Tibial artery (tissue), 4 donors: ENCODE results near the gene RPL39.
"Not testable (repeated sequence)": the region's sequence is repeated elsewhere in the genome, so short reads cannot be mapped to it uniquely, and the experiment has no call there.

ENCODE experiments used
- DNase-seq, 2 donors: peaks; one replicate each; pipeline ENCODE4 v3.0.0-alpha.2; 2019
- H3K27ac ChIP-seq, 2 donors: fragments of 200-600 bp; sonication (generic) in 1 of 2; 1 replicate in 1 of 2; 2 replicates in 1 of 2; pipeline ENCODE4 v1.5.1; 2018 to 2019; ENCODE audit warnings: mild to moderate bottlenecking in 1 of 2
- H3K27me3 ChIP-seq, 2 donors: fragments of 200-600 bp; sonication (generic) in 1 of 2; one replicate each; pipeline versions ENCODE4 v1.5.1 to v1.6.0; 2016 to 2019
- H3K36me3 ChIP-seq, 3 donors: fragments of 200-600 bp; sonication (generic) in 2 of 3; one replicate each; pipeline ENCODE4 v1.5.1; 2016 to 2019; ENCODE audit warnings: mild to moderate bottlenecking in 2 of 3
- H3K4me1 ChIP-seq, 4 donors: fragments of 200-600 bp; sonication (generic) in 2 of 4; 1 replicate in 3 of 4; 2 replicates in 1 of 4; pipeline ENCODE4 v1.5.1; 2016 to 2019
- H3K4me3 ChIP-seq, 2 donors: fragments of 200-600 bp; sonication (generic) in 1 of 2; 1 replicate in 1 of 2; 2 replicates in 1 of 2; pipeline ENCODE4 v1.5.1; 2018 to 2019; ENCODE audit warnings: mild to moderate bottlenecking in 2 of 2
- H3K9me3 ChIP-seq, 3 donors: fragments of 200-600 bp; sonication (generic) in 1 of 3; one replicate each; pipeline ENCODE4 v1.5.1; 2016 to 2019
- CTCF ChIP-seq, 2 experiments: fragments of 200-600 bp in 1 of 2; fragments of 450-650 bp in 1 of 2; IDR thresholded peaks; one replicate each; pipeline ENCODE4 v1.5.1; 2017 to 2019; ENCODE audit warnings: antibody characterized with exemption in 2 of 2, mild to moderate bottlenecking in 1 of 2, moderate library complexity in 1 of 2
- intact Hi-C: fragments of 100-400 bp; cut with DNase I; formaldehyde crosslinking; loops from one replicate; pipeline ENCODE4 v1.15.0; 2023; ENCODE audit warnings: low total_unique reads

RPL39 gene

GRCh38 chrX:119791437-119792231, at the start of gene RPL39:
TSS of gene RPL39 (minus strand) at chrX:119791630. CDS start at chrX:119791576, 54 bp downstream.
- H3K9me3 ChIP-seq: no peaks in the 10 kb centered on the region
- peak; percentile 78 to 90 for DNase-seq
- H3K27me3 ChIP-seq: no peaks in the 10 kb centered on the region
- H3K4me3 ChIP-seq: peak within 1 kb of the TSS; percentile 70 to 79
- H3K4me1 ChIP-seq: peaks cover 0 to 22% (median 3%) of the 10 kb centered on the region in 4 donors
- peaks cover 0 to 18% (median 14%) of the 10 kb centered on the region in 3 donors for H3K36me3 ChIP-seq
- TF ChIP-seq CTCF (IDR thresholded peaks at IDR 0.05): no peak
- H3K27ac ChIP-seq: peak within 1 kb of the TSS; percentile 90 to 92
- intact Hi-C loops: loop anchor here (5.0 kb wide), 3 partner anchors 61 to 676 kb away; partner anchors contain the start of genes LAMP2 and UPF3B

- intact Hi-C loops: no loop called here
- Histone ChIP-seq H3K4me3 (no peak overlapping the region), H3K27ac (no peak overlapping the region), H3K36me3 (peaks cover 5 to 80% (median 44%) of the 10 kb centered on the region in 3 donors), H3K4me1 (no peaks in the 10 kb centered on the region), H3K9me3 (no peaks in the 10 kb centered on the region), H3K27me3 (no peaks in the 10 kb centered on the region)
- DNase-seq: no peak
- no peak for TF ChIP-seq CTCF (IDR thresholded peaks at IDR 0.05)
Measured at GRCh38 chrX:119833905-119834304, 42.5 kb upstream of the RPL39 start.

- Histone ChIP-seq H3K4me3 (no peak overlapping the region), H3K4me1 (no peaks in the 10 kb centered on the region), H3K36me3 (peaks cover 0 to 38% (median 20%) of the 10 kb centered on the region in 3 donors), H3K27ac (no peak overlapping the region), H3K27me3 (no peaks in the 10 kb centered on the region), H3K9me3 (no peaks in the 10 kb centered on the region)
- intact Hi-C loops: no loop called here
- no peak for DNase-seq
- no peak for TF ChIP-seq CTCF (IDR thresholded peaks at IDR 0.05)
Measured at GRCh38 chrX:119828446-119828845, 37.0 kb upstream of the RPL39 start.

- no peak for DNase-seq
- Histone ChIP-seq H3K27me3 (no peaks in the 10 kb centered on the region), H3K4me3 (no peak overlapping the region), H3K9me3 (no peaks in the 10 kb centered on the region), H3K27ac (no peak overlapping the region), H3K36me3 (peaks cover 0 to 22% (median 7%) of the 10 kb centered on the region in 3 donors), H3K4me1 (no peaks in the 10 kb centered on the region)
- intact Hi-C loops: no loop called here
- TF ChIP-seq CTCF (IDR thresholded peaks at IDR 0.05): no peak
Measured at GRCh38 chrX:119826399-119826959, 35.0 kb upstream of the RPL39 start.

GRCh38 chrX:119824221-119824620, 32.8 kb upstream of the RPL39 start:
- H3K4me3 ChIP-seq, H3K9me3 ChIP-seq, H3K4me1 ChIP-seq, intact Hi-C loops, H3K27ac ChIP-seq, H3K27me3 ChIP-seq, DNase-seq, H3K36me3 ChIP-seq: not testable (repeated sequence)

GRCh38 chrX:119821703-119822102, 30.3 kb upstream of the RPL39 start:
- DNase-seq, H3K27me3 ChIP-seq, H3K36me3 ChIP-seq, intact Hi-C loops, H3K4me3 ChIP-seq, H3K9me3 ChIP-seq, H3K27ac ChIP-seq, H3K4me1 ChIP-seq: not testable (repeated sequence)
